Thoracic aorta (tissue), 2 donors: ENCODE data around the gene PODN. TPM values are rescaled to one million over a fixed set of nuclear protein-coding genes. Genes with fewer than 3 reads are reported as not detected.

Experiments
- ATAC-seq: fragments of 150-250 bp; one replicate; pipeline ENCODE4 v1.8.0; 2017; ENCODE audit warnings: low read depth; ENCODE audit not compliant: insufficient number of reproducible peaks, low FRiP score
- DNase-seq: peaks from one replicate; pipeline ENCODE4 v3.0.0-alpha.2; 2020; ENCODE audit warnings: low spot score
- H3K27ac ChIP-seq, 2 donors: fragments of 200-600 bp; sonication (generic); 1 replicate in 1 of 2; 2 replicates in 1 of 2; pipeline ENCODE4 v1.5.1; 2016; ENCODE audit warnings: mild to moderate bottlenecking in 2 of 2, moderate library complexity in 2 of 2
- H3K27me3 ChIP-seq: fragments of 200-600 bp; sonication (generic); replicated peaks from 2 replicates; pipeline ENCODE4 v1.6.0; 2016; ENCODE audit warnings: mild to moderate bottlenecking; ENCODE audit not compliant: insufficient read depth
- H3K36me3 ChIP-seq: fragments of 200-600 bp; sonication (generic); one replicate; pipeline ENCODE4 v1.5.1; 2016
- H3K4me1 ChIP-seq, 2 donors: fragments of 200-600 bp; sonication (generic); 1 replicate in 1 of 2; 2 replicates in 1 of 2; pipeline versions ENCODE4 v1.5.1 to v1.6.0; 2016; ENCODE audit warnings: low read depth in 2 of 2, mild to moderate bottlenecking in 1 of 2; ENCODE audit not compliant: control insufficient read depth in 1 of 2
- H3K4me3 ChIP-seq: fragments of 200-600 bp; sonication (generic); 2 replicates; pipeline ENCODE4 v1.5.1; 2016; ENCODE audit warnings: mild to moderate bottlenecking
- H3K9me3 ChIP-seq: fragments of 200-600 bp; sonication (generic); 2 replicates; pipeline ENCODE4 v1.5.1; 2016
- CTCF ChIP-seq: fragments of 200-600 bp; sonication (generic); IDR thresholded peaks from one replicate; pipeline ENCODE4 v1.5.1; 2019; ENCODE audit warnings: antibody characterized with exemption
- total RNA-seq, 2 donors: library from RNA; depleted of rRNA; stranded (reverse); fragments of >200 nt; gene quantifications; one replicate each; pipeline versions ENCODE4 v1.1.0 to v1.2.3, GENCODE V29; 2016

PODN gene
- total RNA-seq, 2 donors from 2014 or later = 119 to 152 TPM

- H3K27me3 ChIP-seq = no peaks in the 10 kb centered on the region
- H3K9me3 ChIP-seq = no peaks in the 10 kb centered on the region
- no peak overlapping the region for H3K27ac ChIP-seq
- H3K4me3 ChIP-seq = no peak overlapping the region
- ATAC-seq (no peak), DNase-seq (no peak)
- no peaks in the 10 kb centered on the region for H3K36me3 ChIP-seq
- H3K4me1 ChIP-seq = peaks cover 0 to 11% of the 10 kb centered on the region in 2 donors
- no peak for TF ChIP-seq CTCF
Measured at GRCh38 chr1:53066891-53067738, 5.1 kb downstream of the PODN start.

- Histone ChIP-seq H3K27ac (no peak overlapping the region), H3K4me1 (peaks cover 0 to 4% of the 10 kb centered on the region in 2 donors), H3K27me3 (no peaks in the 10 kb centered on the region), H3K9me3 (no peaks in the 10 kb centered on the region), H3K4me3 (no peak overlapping the region), H3K36me3 (no peaks in the 10 kb centered on the region)
- DNase-seq (no peak), ATAC-seq (no peak)
- TF ChIP-seq CTCF = no peak
Measured at GRCh38 chr1:53067886-53068285, 5.9 kb downstream of the PODN start.

- ATAC-seq (no peak), DNase-seq (no peak)
- H3K4me1 ChIP-seq = no peaks in the 10 kb centered on the region
- no peak for TF ChIP-seq CTCF
- H3K36me3 ChIP-seq = no peaks in the 10 kb centered on the region
- H3K9me3 ChIP-seq = no peaks in the 10 kb centered on the region
- no peak overlapping the region for H3K4me3 ChIP-seq
- no peaks in the 10 kb centered on the region for H3K27me3 ChIP-seq
- no peak overlapping the region for H3K27ac ChIP-seq
Measured at GRCh38 chr1:53068314-53069099, 6.5 kb downstream of the PODN start.

- Histone ChIP-seq H3K36me3 (no peaks in the 10 kb centered on the region), H3K4me3 (no peak overlapping the region), H3K27ac (no peak overlapping the region), H3K9me3 (no peaks in the 10 kb centered on the region), H3K4me1 (no peaks in the 10 kb centered on the region), H3K27me3 (no peaks in the 10 kb centered on the region)
- ATAC-seq (no peak), DNase-seq (no peak)
- no peak for TF ChIP-seq CTCF
Measured at GRCh38 chr1:53069265-53069662, 7.3 kb downstream of the PODN start.

GRCh38 chr1:53069663-53070327 lies 7.8 kb downstream of the PODN start:
- H3K9me3 ChIP-seq = no peaks in the 10 kb centered on the region
- H3K4me1 ChIP-seq = no peaks in the 10 kb centered on the region
- H3K36me3 ChIP-seq = no peaks in the 10 kb centered on the region
- H3K27ac ChIP-seq = no peak overlapping the region
- H3K4me3 ChIP-seq = no peak overlapping the region
- no peak for ATAC-seq
- no peak for DNase-seq
- no peak for TF ChIP-seq CTCF
- H3K27me3 ChIP-seq = no peaks in the 10 kb centered on the region
